WERI-Rb-1 (cell line): ENCODE measurements around the gene FOSL2.

ENCODE experiments used
- DNase-seq: peaks from one replicate; pipeline ENCODE4 v3.0.0-alpha.2; 2020
- H3K27ac ChIP-seq: fragments of 250-450 bp; sonication (Bioruptor Pico); 2 replicates; pipeline ENCODE4 v1.5.1; 2020; ENCODE audit warnings: mild to moderate bottlenecking, moderate library complexity
- H3K27me3 ChIP-seq: fragments of 250-450 bp; sonication (Bioruptor Pico); 2 replicates; pipeline ENCODE4 v1.5.1; 2021; ENCODE audit warnings: mild to moderate bottlenecking, low read depth, moderate library complexity; ENCODE audit not compliant: insufficient read depth, severe bottlenecking
- H3K36me3 ChIP-seq: fragments of 250-450 bp; sonication (Bioruptor Pico); 2 replicates; pipeline ENCODE4 v1.5.1; 2020; ENCODE audit warnings: mild to moderate bottlenecking, moderate library complexity
- H3K4me3 ChIP-seq: 2 replicates; pipeline ENCODE4 v1.5.1; 2011; ENCODE audit warnings: low read depth, mild to moderate bottlenecking, control low read depth, low read length
- H3K9me3 ChIP-seq: fragments of 250-450 bp; sonication (Bioruptor Pico); 2 replicates; pipeline ENCODE4 v1.5.1; 2021; ENCODE audit warnings: mild to moderate bottlenecking, moderate library complexity; ENCODE audit not compliant: severe bottlenecking
- TF ChIP-seq, protein P1 (sequence below): IDR thresholded peaks from 2 replicates; pipeline ENCODE4 v1.5.1; 2011; ENCODE audit warnings: low read depth, mild to moderate bottlenecking, control low read depth, inconsistent platforms, low read length

FOSL2 gene

GRCh38 chr2:28438532-28439063 lies 45.9 kb downstream of the FOSL2 start:
- Histone ChIP-seq H3K4me3 (no peak overlapping the region), H3K27ac (no peak overlapping the region), H3K9me3 (peaks cover 4% of the 10 kb centered on the region), H3K27me3 (no peaks in the 10 kb centered on the region), H3K36me3 (no peaks in the 10 kb centered on the region)
- TF ChIP-seq, protein P1, sequence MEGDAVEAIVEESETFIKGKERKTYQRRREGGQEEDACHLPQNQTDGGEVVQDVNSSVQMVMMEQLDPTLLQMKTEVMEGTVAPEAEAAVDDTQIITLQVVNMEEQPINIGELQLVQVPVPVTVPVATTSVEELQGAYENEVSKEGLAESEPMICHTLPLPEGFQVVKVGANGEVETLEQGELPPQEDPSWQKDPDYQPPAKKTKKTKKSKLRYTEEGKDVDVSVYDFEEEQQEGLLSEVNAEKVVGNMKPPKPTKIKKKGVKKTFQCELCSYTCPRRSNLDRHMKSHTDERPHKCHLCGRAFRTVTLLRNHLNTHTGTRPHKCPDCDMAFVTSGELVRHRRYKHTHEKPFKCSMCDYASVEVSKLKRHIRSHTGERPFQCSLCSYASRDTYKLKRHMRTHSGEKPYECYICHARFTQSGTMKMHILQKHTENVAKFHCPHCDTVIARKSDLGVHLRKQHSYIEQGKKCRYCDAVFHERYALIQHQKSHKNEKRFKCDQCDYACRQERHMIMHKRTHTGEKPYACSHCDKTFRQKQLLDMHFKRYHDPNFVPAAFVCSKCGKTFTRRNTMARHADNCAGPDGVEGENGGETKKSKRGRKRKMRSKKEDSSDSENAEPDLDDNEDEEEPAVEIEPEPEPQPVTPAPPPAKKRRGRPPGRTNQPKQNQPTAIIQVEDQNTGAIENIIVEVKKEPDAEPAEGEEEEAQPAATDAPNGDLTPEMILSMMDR = no peak
- no peak for DNase-seq

DNA sequence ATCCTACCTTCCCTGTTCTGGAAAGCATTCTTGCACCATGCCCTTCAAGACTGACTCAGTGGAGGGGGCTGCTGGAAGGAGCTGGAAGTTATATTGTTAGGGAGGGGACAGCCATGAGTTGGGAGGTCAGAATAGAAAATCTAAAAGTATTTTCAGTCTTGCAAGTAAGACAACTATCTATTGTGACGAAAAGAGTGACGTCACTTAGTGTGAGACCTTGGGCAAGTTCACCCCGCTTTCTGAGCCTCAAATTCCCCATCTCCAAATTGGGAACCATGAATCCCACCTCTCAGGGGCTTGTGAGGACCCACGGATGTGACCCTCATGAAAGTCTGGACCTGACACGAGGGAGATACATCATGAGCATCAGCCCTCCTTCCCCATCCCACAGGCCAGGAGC lies 46.5 kb downstream of the FOSL2 start:
- TF ChIP-seq, protein P1 = no peak
- no peaks in the 10 kb centered on the region for H3K27me3 ChIP-seq
- H3K27ac ChIP-seq = no peak overlapping the region
- no peak overlapping the region for H3K4me3 ChIP-seq
- H3K9me3 ChIP-seq = no peaks in the 10 kb centered on the region
- no peaks in the 10 kb centered on the region for H3K36me3 ChIP-seq
- no peak for DNase-seq

- no peaks in the 10 kb centered on the region for H3K27me3 ChIP-seq
These were observed 47.1 kb downstream of the FOSL2 start for GRCh38 chr2:28439763-28440162.

GRCh38 chr2:28442328-28442727 lies 49.7 kb downstream of the FOSL2 start:
- DNase-seq = no peak
- H3K9me3 ChIP-seq = no peaks in the 10 kb centered on the region
- TF ChIP-seq, protein P1 = no peak
- H3K36me3 ChIP-seq = no peaks in the 10 kb centered on the region
- no peaks in the 10 kb centered on the region for H3K27me3 ChIP-seq
- H3K27ac ChIP-seq = no peak overlapping the region
- no peak overlapping the region for H3K4me3 ChIP-seq

More at GRCh38 chr2:28439763-28440162, 47.1 kb downstream of the FOSL2 start:
- H3K36me3 ChIP-seq = no peaks in the 10 kb centered on the region
- no peak overlapping the region for H3K27ac ChIP-seq
- no peaks in the 10 kb centered on the region for H3K9me3 ChIP-seq
- no peak for DNase-seq
- TF ChIP-seq, protein P1 = no peak
- H3K4me3 ChIP-seq = no peak overlapping the region

GRCh38 chr2:28444956-28445355 lies 52.3 kb downstream of the FOSL2 start:
- TF ChIP-seq, protein P1 = no peak
- Histone ChIP-seq H3K9me3 (no peaks in the 10 kb centered on the region), H3K27ac (no peak overlapping the region), H3K27me3 (no peaks in the 10 kb centered on the region), H3K36me3 (no peaks in the 10 kb centered on the region), H3K4me3 (no peak overlapping the region)
- DNase-seq = no peak
